ENCODE measurements around the gene CDC45. TPM values are rescaled to one million over a fixed set of nuclear protein-coding genes. Genes with fewer than 3 reads are reported as not detected.

Gene CDC45
- total RNA-seq, 1 donor from 2014 or later, result 17.2 TPM

- no peak for DNase-seq (ENCODE audit: low read depth in 2 of 2)
Observed at GRCh38 chr22:19556963-19557545, 77.3 kb downstream of the CDC45 start.

GRCh38 chr22:19559324-19559811, 79.6 kb downstream of the CDC45 start:
- DNase-seq (ENCODE audit: low read depth in 2 of 2), result no peak

- DNase-seq (ENCODE audit: low read depth in 2 of 2), result no peak
Observed at GRCh38 chr22:19559956-19560355, 80.2 kb downstream of the CDC45 start.

- peak; percentile 96 to 97 for DNase-seq (ENCODE audit: low read depth in 2 of 2)
Observed at GRCh38 chr22:19565382-19566278, 85.9 kb downstream of the CDC45 start.

GRCh38 chr22:19566279-19567156, 86.8 kb downstream of the CDC45 start:
- DNase-seq (ENCODE audit: low read depth in 2 of 2), result no peak

- peak in 1 of 2 donors; percentile 63 for DNase-seq (ENCODE audit: low read depth in 2 of 2)
Observed at GRCh38 chr22:19567157-19568009, 87.7 kb downstream of the CDC45 start.

GRCh38 chr22:19568337-19569275, 88.9 kb downstream of the CDC45 start:
- DNase-seq (ENCODE audit: low read depth in 2 of 2), result peak in 1 of 2 donors; percentile 57

- DNase-seq (ENCODE audit: low read depth in 2 of 2), result no peak
Observed at GRCh38 chr22:19569276-19569640, 89.5 kb downstream of the CDC45 start.

GRCh38 chr22:19569976-19570375, 90.3 kb downstream of the CDC45 start:
- no peak for DNase-seq (ENCODE audit: low read depth in 2 of 2)

Other genes starting within 250 kb of the CDC45 start
- 2.8 and 3.5 TPM in 2 replicates for gene CLTCL1, start 188.2 kb upstream of the CDC45 start, total RNA-seq
- 14.8 and 19.2 TPM in 2 replicates for gene HIRA, start 48.2 kb upstream of the CDC45 start, total RNA-seq
- 22.8 and 27.7 TPM in 2 replicates for gene MRPL40, start 47.4 kb upstream of the CDC45 start, total RNA-seq
- gene C22orf39, start 32.2 kb upstream of the CDC45 start, total RNA-seq, result 19.3 and 27.3 TPM in 2 replicates
- gene UFD1, start 727 bp upstream of the CDC45 start, total RNA-seq, result 114 and 119 TPM in 2 replicates
- gene CLDN5, start 44.5 kb downstream of the CDC45 start, total RNA-seq, result 560 and 793 TPM in 2 replicates
- gene SEPTIN5, start 234.6 kb downstream of the CDC45 start, total RNA-seq, result 23.4 and 42.1 TPM in 2 replicates
- 2.7 and 5.3 TPM in 2 replicates for gene GP1BB, start 243.6 kb downstream of the CDC45 start, total RNA-seq

Data from dermis microvascular lymphatic vessel endothelial cell (primary cell).